SU-DHL-6 (cell line): ENCODE measurements around the gene MBOAT1.

Experiments used
- CTCF ChIP-seq: fragments of 200-600 bp; sonication (generic); IDR thresholded peaks from one replicate; pipeline ENCODE4 v1.5.1; 2017; ENCODE audit warnings: antibody characterized with exemption, mild to moderate bottlenecking, low read length, moderate library complexity; ENCODE audit not compliant: insufficient read depth, poor library complexity, severe bottlenecking
- EZH2phosphoT487 ChIP-seq: fragments of 200-600 bp; sonication (generic), shearing (Covaris generic); conservative IDR thresholded peaks from 2 replicates; pipeline ENCODE4 v1.6.1; 2018; ENCODE audit warnings: mild to moderate bottlenecking, antibody characterized with exemption, low read length, moderate library complexity, mixed read lengths

DNA sequence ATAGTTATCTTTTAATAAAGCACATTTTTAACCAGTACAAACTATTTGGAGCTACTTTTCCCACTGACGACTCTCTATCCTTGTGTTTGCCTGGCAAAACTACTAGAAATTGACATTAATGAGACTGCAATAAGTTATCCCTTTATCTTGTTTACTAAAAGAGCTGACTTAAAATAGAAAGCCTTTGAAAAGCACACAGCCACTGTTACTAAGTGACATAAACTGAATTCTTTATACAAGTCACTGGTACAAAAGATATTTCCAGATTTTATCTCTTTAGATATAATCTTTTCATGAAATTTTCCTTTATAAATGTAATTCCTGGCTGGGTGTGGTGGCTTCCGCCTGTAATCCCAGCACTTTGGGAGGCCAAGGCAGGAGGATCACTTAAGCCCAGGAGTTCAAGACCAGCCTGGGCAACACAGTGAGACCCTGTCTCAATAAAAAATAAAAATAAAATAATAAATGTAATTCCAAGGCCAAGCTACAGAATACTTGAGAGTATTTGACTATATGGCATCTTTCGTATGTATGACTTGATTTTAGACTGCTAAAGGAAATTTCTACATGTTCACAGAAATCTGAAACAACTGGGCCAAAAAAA, 9.5 kb downstream of the MBOAT1 start:
- TF ChIP-seq CTCF (no peak), EZH2phosphoT487 (no peak)
